Esophagus (tissue), 2 donors: ENCODE data around the gene SYTL2. TPM values are rescaled to one million over a fixed set of nuclear protein-coding genes. Genes with fewer than 3 reads are reported as not detected.
"Not testable (repeated sequence)": the region's sequence is repeated elsewhere in the genome, so short reads cannot be mapped to it uniquely, and the experiment has no call there.

ENCODE experiments used
- H3K27ac ChIP-seq, 2 donors: one replicate each; pipeline ENCODE4 v1.5.1; 2013; ENCODE audit warnings: low read depth in 2 of 2, mild to moderate bottlenecking in 2 of 2, inconsistent platforms in 1 of 2, low read length in 1 of 2, moderate library complexity in 1 of 2
- H3K27me3 ChIP-seq, 2 donors: one replicate each; pipeline ENCODE4 v1.6.1; 2013; ENCODE audit warnings: low read length in 2 of 2, control low read depth in 1 of 2, mild to moderate bottlenecking in 1 of 2; ENCODE audit not compliant: insufficient read depth in 2 of 2, control insufficient read depth in 1 of 2
- H3K36me3 ChIP-seq, 2 donors: one replicate each; pipeline ENCODE4 v1.6.1; 2013; ENCODE audit warnings: low read length in 1 of 2; ENCODE audit not compliant: control insufficient read depth in 2 of 2, insufficient read depth in 2 of 2
- H3K4me1 ChIP-seq, 2 donors: one replicate each; pipeline ENCODE4 v1.6.1; 2013; ENCODE audit warnings: low read length in 1 of 2; ENCODE audit not compliant: control insufficient read depth in 2 of 2, insufficient read depth in 2 of 2
- H3K4me3 ChIP-seq, 2 donors: one replicate each; pipeline ENCODE4 v1.5.1; 2013; ENCODE audit warnings: low read length in 2 of 2, mild to moderate bottlenecking in 2 of 2, low read depth in 1 of 2, moderate library complexity in 1 of 2
- H3K9me3 ChIP-seq, 2 donors: one replicate each; pipeline ENCODE4 v1.6.1; 2013; ENCODE audit warnings: mild to moderate bottlenecking in 2 of 2, low read depth in 1 of 2, low read length in 1 of 2, moderate library complexity in 1 of 2; ENCODE audit not compliant: control insufficient read depth in 2 of 2, insufficient read depth in 1 of 2
- WGBS, 2 donors: extraction: QIAGEN DNeasy Blood & Tissue Kit; methylation state at CpG; one replicate each; pipeline ENCODE4 v1.1.7; 2013; 5-methylcytosine and 5-hydroxymethylcytosine counted together
- polyA plus RNA-seq, 2 donors: library from polyadenylated mRNA; stranded (reverse); fragments of 200-250 nt; gene quantifications; one replicate each; pipeline ENCODE4 v1.2.3, GENCODE V29; 2013
- donor health status: healthy with polysubstance abuse.
- donor health status: Bipolar disorder and iron deficiency.

Gene SYTL2
- polyA plus RNA-seq, 2 donors: 3.4 to 5.0 TPM

- H3K27ac ChIP-seq: no peak overlapping the region
- no peaks in the 10 kb centered on the region for H3K9me3 ChIP-seq
- no peaks in the 10 kb centered on the region for H3K27me3 ChIP-seq
- H3K4me3 ChIP-seq: no peak overlapping the region
- 85 to 86% methylated on average over 3 of the region's 3 CpGs for WGBS, 2 donors
- peaks cover 0 to 2% of the 10 kb centered on the region in 2 donors for H3K4me1 ChIP-seq
- no peaks in the 10 kb centered on the region for H3K36me3 ChIP-seq
Observed at GRCh38 chr11:85848006-85848405, 37.1 kb upstream of the SYTL2 start.

- Histone ChIP-seq H3K36me3 (no peaks in the 10 kb centered on the region), H3K9me3 (no peaks in the 10 kb centered on the region), H3K27ac (no peak overlapping the region), H3K4me1 (peaks cover 0 to 2% of the 10 kb centered on the region in 2 donors), H3K4me3 (no peak overlapping the region), H3K27me3 (no peaks in the 10 kb centered on the region)
Observed at GRCh38 chr11:85847436-85847835, 36.5 kb upstream of the SYTL2 start.

- WGBS, 2 donors: 96% methylated on average over 1 of the region's 1 CpG
- H3K27me3 ChIP-seq: no peaks in the 10 kb centered on the region
- H3K36me3 ChIP-seq: no peaks in the 10 kb centered on the region
- H3K4me1 ChIP-seq: peaks cover 0 to 2% of the 10 kb centered on the region in 2 donors
- H3K27ac ChIP-seq: no peak overlapping the region
- no peak overlapping the region for H3K4me3 ChIP-seq
- no peaks in the 10 kb centered on the region for H3K9me3 ChIP-seq
Observed at GRCh38 chr11:85845124-85845631, 34.2 kb upstream of the SYTL2 start.

GRCh38 chr11:85844439-85845123 lies 33.6 kb upstream of the SYTL2 start:
- Histone ChIP-seq H3K4me1 (peaks cover 0 to 2% of the 10 kb centered on the region in 2 donors), H3K36me3 (no peaks in the 10 kb centered on the region), H3K4me3 (no peak overlapping the region), H3K27me3 (no peaks in the 10 kb centered on the region), H3K27ac (no peak overlapping the region), H3K9me3 (no peaks in the 10 kb centered on the region)
- WGBS, 2 donors: 44 to 48% methylated on average over 2 of the region's 2 CpGs

GRCh38 chr11:85843929-85844328 lies 33.0 kb upstream of the SYTL2 start:
- no peak overlapping the region for H3K4me3 ChIP-seq
- H3K36me3 ChIP-seq: no peaks in the 10 kb centered on the region
- peaks cover 0 to 2% of the 10 kb centered on the region in 2 donors for H3K4me1 ChIP-seq
- H3K9me3 ChIP-seq: no peaks in the 10 kb centered on the region
- 91 to 93% methylated on average over 3 of the region's 3 CpGs for WGBS, 2 donors
- H3K27me3 ChIP-seq: no peaks in the 10 kb centered on the region
- H3K27ac ChIP-seq: no peak overlapping the region

GRCh38 chr11:85840932-85841331 lies 30.0 kb upstream of the SYTL2 start:
- not testable (repeated sequence) for H3K4me3 ChIP-seq, H3K27ac ChIP-seq, H3K27me3 ChIP-seq, H3K4me1 ChIP-seq, H3K36me3 ChIP-seq, H3K9me3 ChIP-seq

- Histone ChIP-seq H3K4me3 (no peak overlapping the region), H3K9me3 (peaks cover 0 to 2% of the 10 kb centered on the region in 2 donors), H3K4me1 (no peaks in the 10 kb centered on the region), H3K27me3 (no peaks in the 10 kb centered on the region), H3K36me3 (no peaks in the 10 kb centered on the region), H3K27ac (no peak overlapping the region)
- WGBS, 2 donors: 68 to 70% methylated on average over 3 of the region's 3 CpGs
Observed at GRCh38 chr11:85835729-85836128, 24.8 kb upstream of the SYTL2 start.

GRCh38 chr11:85835263-85835662 lies 24.3 kb upstream of the SYTL2 start:
- no peaks in the 10 kb centered on the region for H3K27me3 ChIP-seq
- 94 to 100% methylated on average over 1 of the region's 1 CpG for WGBS, 2 donors

GRCh38 chr11:85831050-85831449 lies 20.1 kb upstream of the SYTL2 start:
- no peak overlapping the region for H3K27ac ChIP-seq

More at GRCh38 chr11:85835263-85835662, 24.3 kb upstream of the SYTL2 start:
- no peaks in the 10 kb centered on the region for H3K4me1 ChIP-seq
- H3K4me3 ChIP-seq: no peak overlapping the region
- H3K27ac ChIP-seq: no peak overlapping the region
- no peaks in the 10 kb centered on the region for H3K36me3 ChIP-seq
- H3K9me3 ChIP-seq: peaks cover 0 to 2% of the 10 kb centered on the region in 2 donors

GRCh38 chr11:85829172-85829571 lies 18.2 kb upstream of the SYTL2 start:
- Histone ChIP-seq H3K27ac (no peak overlapping the region), H3K4me1 (no peaks in the 10 kb centered on the region), H3K36me3 (no peaks in the 10 kb centered on the region), H3K27me3 (no peaks in the 10 kb centered on the region), H3K4me3 (no peak overlapping the region), H3K9me3 (no peaks in the 10 kb centered on the region)
- 98 to 99% methylated on average over 2 of the region's 2 CpGs for WGBS, 2 donors

More at GRCh38 chr11:85831050-85831449, 20.1 kb upstream of the SYTL2 start:
- H3K27me3 ChIP-seq: no peaks in the 10 kb centered on the region
- no peaks in the 10 kb centered on the region for H3K36me3 ChIP-seq
- H3K4me3 ChIP-seq: no peak overlapping the region
- H3K9me3 ChIP-seq: peaks cover 0 to 2% of the 10 kb centered on the region in 2 donors
- H3K4me1 ChIP-seq: no peaks in the 10 kb centered on the region
